22Rv1 (cell line): Measurements from ENCODE around the gene KCNK2.
A peak's percentile ranks its signal among the peaks of the same experiment; 100 is the strongest.

Source experiments
- H3K27ac ChIP-seq: fragments of 450-650 bp; 2 replicates; pipeline ENCODE4 v1.5.1; 2017
- CTCF ChIP-seq: fragments of 450-650 bp; IDR thresholded peaks from 2 replicates; pipeline ENCODE4 v1.5.1; 2017; ENCODE audit warnings: mild to moderate bottlenecking
- ZFX ChIP-seq: fragments of 450-650 bp; IDR thresholded peaks from 2 replicates; pipeline ENCODE4 v1.6.1; 2017; ENCODE audit warnings: antibody characterized with exemption, borderline replicate concordance

KCNK2 gene

GRCh38 chr1:215132156-215132555, 49.6 kb downstream of the KCNK2 start:
- no peak for TF ChIP-seq CTCF
- no peak for TF ChIP-seq ZFX
- H3K27ac ChIP-seq, result no peak overlapping the region

- no peak for TF ChIP-seq CTCF
- TF ChIP-seq ZFX, result no peak
- no peak overlapping the region for H3K27ac ChIP-seq
Measured at GRCh38 chr1:215133532-215133931, 51.0 kb downstream of the KCNK2 start.

DNA sequence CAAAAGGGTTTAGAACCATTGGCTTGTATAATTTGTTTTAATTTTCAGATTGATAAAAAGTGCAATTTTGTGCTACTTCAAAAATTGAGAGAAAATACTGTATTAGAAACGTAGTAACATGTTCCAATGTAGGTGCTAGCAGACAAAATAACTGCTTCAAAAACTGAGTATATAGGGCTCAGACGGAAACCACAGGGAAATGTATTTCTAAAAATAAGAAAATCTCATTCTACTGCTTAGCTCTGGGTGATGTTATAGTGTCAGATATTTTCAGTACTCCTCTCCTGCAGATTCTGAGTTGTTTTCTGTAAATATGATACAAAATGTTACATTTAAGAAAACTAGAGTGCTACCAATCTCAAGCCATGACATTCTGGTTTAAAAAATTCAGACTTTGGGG, 55.4 kb downstream of the KCNK2 start:
- H3K27ac ChIP-seq, result no peak overlapping the region
- TF ChIP-seq CTCF, result no peak
- TF ChIP-seq ZFX, result no peak

- H3K27ac ChIP-seq, result no peak overlapping the region
- TF ChIP-seq CTCF (no peak), ZFX (no peak)
Measured at GRCh38 chr1:215140135-215140534, 57.6 kb downstream of the KCNK2 start.

DNA sequence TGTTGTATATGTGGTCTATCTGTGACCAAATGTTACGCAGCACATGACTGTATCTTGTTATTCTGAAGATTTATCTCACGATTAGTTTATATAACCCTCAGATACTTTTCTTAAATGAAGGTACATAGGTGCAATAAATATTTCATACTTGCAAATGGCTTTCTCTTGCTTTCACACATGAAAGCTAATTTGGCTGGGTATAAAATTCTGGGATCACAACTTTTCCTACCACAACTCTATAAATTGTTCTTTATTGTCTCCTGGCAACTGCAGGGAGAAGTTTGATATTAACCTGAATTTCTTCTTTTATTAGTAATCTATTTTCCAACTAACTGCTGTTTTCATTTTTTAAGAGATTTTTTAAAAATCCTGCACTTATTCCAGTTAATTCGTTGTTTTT, 58.9 kb downstream of the KCNK2 start:
- TF ChIP-seq CTCF (no peak), ZFX (no peak)
- H3K27ac ChIP-seq, result no peak overlapping the region

GRCh38 chr1:215143497-215143896, 61.0 kb downstream of the KCNK2 start:
- TF ChIP-seq ZFX (no peak), CTCF (no peak)

GRCh38 chr1:215146240-215146975, 63.9 kb downstream of the KCNK2 start:
- TF ChIP-seq CTCF (peak; percentile 75), ZFX (no peak)

More at GRCh38 chr1:215143497-215143896, 61.0 kb downstream of the KCNK2 start:
- H3K27ac ChIP-seq, result no peak overlapping the region

More at GRCh38 chr1:215146240-215146975, 63.9 kb downstream of the KCNK2 start:
- H3K27ac ChIP-seq, result no peak overlapping the region
